Measurements from ENCODE around the gene ACKR3.

GRCh38 chr2:236625156-236625690 is 55.6 kb downstream of the ACKR3 start:
- TF ChIP-seq POLR2A (IDR thresholded peaks at IDR 0.05) = no peak
- TF ChIP-seq, protein P1, sequence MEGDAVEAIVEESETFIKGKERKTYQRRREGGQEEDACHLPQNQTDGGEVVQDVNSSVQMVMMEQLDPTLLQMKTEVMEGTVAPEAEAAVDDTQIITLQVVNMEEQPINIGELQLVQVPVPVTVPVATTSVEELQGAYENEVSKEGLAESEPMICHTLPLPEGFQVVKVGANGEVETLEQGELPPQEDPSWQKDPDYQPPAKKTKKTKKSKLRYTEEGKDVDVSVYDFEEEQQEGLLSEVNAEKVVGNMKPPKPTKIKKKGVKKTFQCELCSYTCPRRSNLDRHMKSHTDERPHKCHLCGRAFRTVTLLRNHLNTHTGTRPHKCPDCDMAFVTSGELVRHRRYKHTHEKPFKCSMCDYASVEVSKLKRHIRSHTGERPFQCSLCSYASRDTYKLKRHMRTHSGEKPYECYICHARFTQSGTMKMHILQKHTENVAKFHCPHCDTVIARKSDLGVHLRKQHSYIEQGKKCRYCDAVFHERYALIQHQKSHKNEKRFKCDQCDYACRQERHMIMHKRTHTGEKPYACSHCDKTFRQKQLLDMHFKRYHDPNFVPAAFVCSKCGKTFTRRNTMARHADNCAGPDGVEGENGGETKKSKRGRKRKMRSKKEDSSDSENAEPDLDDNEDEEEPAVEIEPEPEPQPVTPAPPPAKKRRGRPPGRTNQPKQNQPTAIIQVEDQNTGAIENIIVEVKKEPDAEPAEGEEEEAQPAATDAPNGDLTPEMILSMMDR (IDR thresholded peaks at IDR 0.05) = no peak

Data from ovary (tissue), 3 donors.